ENCODE measurements around the gene PPARG. TPM values are rescaled to one million over a fixed set of nuclear protein-coding genes. Genes with fewer than 3 reads are reported as not detected.

The PPARG gene
- total and polyA plus RNA-seq, 2 of the 13 experiments (the other 11 are each of a cell fraction or from before 2014, with no cell fraction given): 13.9 to 58.3 TPM

- no peaks in the 10 kb centered on the region for H4K20me1 ChIP-seq (ENCODE audit: insufficient read depth, low read length)
- no peaks in the 10 kb centered on the region for H3K27me3 ChIP-seq (ENCODE audit: control insufficient read depth in 1 of 2, insufficient read depth in 2 of 2, low read length in 2 of 2)
- no peak overlapping the region for H3K4me2 ChIP-seq (ENCODE audit: low read depth, low read length)
- ATAC-seq (no peak), FAIRE-seq (no peak), DNase-seq (ENCODE audit: low spot score) (no peak)
- no peak overlapping the region for H3K4me3 ChIP-seq (replicated peaks in 1 of 3; ENCODE audit: insufficient read depth in 1 of 3, low read depth in 2 of 3, low read length in 3 of 3)
- WGBS (ENCODE audit: low lambda C conversion rate): 89% methylated on average over 5 of the region's 6 CpGs
- H3K9me3 ChIP-seq (ENCODE audit: low read length): no peaks in the 10 kb centered on the region
- H3K4me1 ChIP-seq (ENCODE audit: insufficient read depth, low read length): peaks cover 32% of the 10 kb centered on the region
- ChIA-PET POLR2A (no interaction called here), CTCF (ENCODE audit: low intra/inter-chr PET ratio, low total read pairs) (no interaction called here)
- intact Hi-C loops (cut with micrococcal nuclease; ENCODE audit: unreplicated experiment): no loop called here
- no peak overlapping the region for H3K9ac ChIP-seq (ENCODE audit: insufficient read depth, low read depth, low read length)
- H3K36me3 ChIP-seq (replicated peaks in 1 of 2; ENCODE audit: control insufficient read depth in 1 of 2, insufficient read depth in 2 of 2, low read length in 2 of 2): no peaks in the 10 kb centered on the region
- in situ Hi-C loops (cut with HindIII; ENCODE audit: extremely low pct_ligation_motif_present, low pct_unique_long_range_greater_than_20kb): no loop called here
- BruUV-seq (replicated peaks): no TSS peak
- no peak overlapping the region for H2AFZ ChIP-seq (ENCODE audit: low read length)
- H3K27ac ChIP-seq (ENCODE audit: extremely low read length, insufficient read depth, low read length): no peak overlapping the region
- no peaks in the 10 kb centered on the region for H3K79me2 ChIP-seq (ENCODE audit: insufficient read depth, low read length)
- TF ChIP-seq RCOR2 (CRISPR knock-in tag; IDR thresholded peaks at IDR 0.05) (no peak), MAFF (IDR thresholded peaks at IDR 0.05; ENCODE audit: low read depth, low read length) (no peak), MIER3 (CRISPR knock-in tag; IDR thresholded peaks at IDR 0.05; ENCODE audit: borderline replicate concordance) (no peak), FOXP1 (IDR thresholded peaks at IDR 0.05) (no peak), FOXP1 (CRISPR knock-in tag; IDR thresholded peaks at IDR 0.05) (no peak), MED8 (CRISPR knock-in tag; IDR thresholded peaks at IDR 0.05; ENCODE audit: insufficient replicate concordance) (no peak), ZNF24 (IDR thresholded peaks at IDR 0.05) (no peak), ZNF776 (CRISPR knock-in tag; IDR thresholded peaks at IDR 0.05) (no peak), YEATS2 (CRISPR knock-in tag; IDR thresholded peaks at IDR 0.05; ENCODE audit: borderline replicate concordance) (no peak)
Measured at GRCh38 chr3:12468276-12468675, 179.4 kb downstream of the PPARG start.

- H3K36me3 ChIP-seq (replicated peaks in 1 of 2; ENCODE audit: control insufficient read depth in 1 of 2, insufficient read depth in 2 of 2, low read length in 2 of 2): no peaks in the 10 kb centered on the region
- no peaks in the 10 kb centered on the region for H4K20me1 ChIP-seq (ENCODE audit: insufficient read depth, low read length)
- no peak for FAIRE-seq
- no peaks in the 10 kb centered on the region for H3K79me2 ChIP-seq (ENCODE audit: insufficient read depth, low read length)
- H3K9me3 ChIP-seq (ENCODE audit: low read length): no peaks in the 10 kb centered on the region
- BruUV-seq (replicated peaks): no TSS peak
- no peak overlapping the region for H3K4me3 ChIP-seq (replicated peaks in 1 of 3; ENCODE audit: insufficient read depth in 1 of 3, low read depth in 2 of 3, low read length in 3 of 3)
- in situ Hi-C loops (cut with HindIII; ENCODE audit: extremely low pct_ligation_motif_present, low pct_unique_long_range_greater_than_20kb) (no loop called here), intact Hi-C loops (cut with micrococcal nuclease; ENCODE audit: unreplicated experiment) (no loop called here)
- WGBS (ENCODE audit: low lambda C conversion rate): 65% methylated on average over 2 of the region's 2 CpGs
- no peak overlapping the region for H2AFZ ChIP-seq (ENCODE audit: low read length)
- H3K27me3 ChIP-seq (ENCODE audit: control insufficient read depth in 1 of 2, insufficient read depth in 2 of 2, low read length in 2 of 2): no peaks in the 10 kb centered on the region
- H3K9ac ChIP-seq (ENCODE audit: insufficient read depth, low read depth, low read length): no peak overlapping the region
- H3K4me2 ChIP-seq (ENCODE audit: low read depth, low read length): no peak overlapping the region
- no peak for ATAC-seq
- no peak overlapping the region for H3K27ac ChIP-seq (ENCODE audit: extremely low read length, insufficient read depth, low read length)
- ChIA-PET CTCF (ENCODE audit: low intra/inter-chr PET ratio, low total read pairs) (no interaction called here), POLR2A (no interaction called here)
- DNase-seq (ENCODE audit: low spot score): no peak
- H3K4me1 ChIP-seq (ENCODE audit: insufficient read depth, low read length): peaks cover 28% of the 10 kb centered on the region
- TF ChIP-seq ZMAT3 (CRISPR knock-in tag; conservative IDR thresholded peaks at IDR 0.05) (no peak), PCBP1 (IDR thresholded peaks at IDR 0.05; ENCODE audit: borderline replicate concordance, low read depth, low read length) (0 out of 2 replicates have a peak, but pooled peaks have one; percentile 42), PHF8 (CRISPR knock-in tag; IDR thresholded peaks at IDR 0.05) (no peak), HNRNPK (IDR thresholded peaks at IDR 0.05; ENCODE audit: low read depth, low read length, poor library complexity, severe bottlenecking) (peak; percentile 82), ZNF235 (CRISPR knock-in tag; IDR thresholded peaks at IDR 0.05; ENCODE audit: borderline replicate concordance) (no peak), GTF2F1 (IDR thresholded peaks at IDR 0.05; ENCODE audit: low read length) (no peak), SKI (IDR thresholded peaks at IDR 0.05; ENCODE audit: partially characterized antibody) (no peak), KAT8 (CRISPR knock-in tag; IDR thresholded peaks at IDR 0.05) (no peak), DRAP1 (CRISPR knock-in tag; IDR thresholded peaks at IDR 0.05) (no peak), TP53 (CRISPR knock-in tag; conservative IDR thresholded peaks at IDR 0.05) (no peak), ZNF383 (CRISPR knock-in tag; IDR thresholded peaks at IDR 0.05; ENCODE audit: borderline replicate concordance) (no peak), ZNF766 (CRISPR knock-in tag; IDR thresholded peaks at IDR 0.05; ENCODE audit: borderline replicate concordance) (no peak), SNAPC2 (CRISPR knock-in tag; IDR thresholded peaks at IDR 0.05) (no peak)
Measured at GRCh38 chr3:12468757-12469156, 179.9 kb downstream of the PPARG start.

Measured in HepG2 (cell line).